HG03432 (cell line): Measurements from ENCODE around the gene DEPDC5.
"Not testable (repeated sequence)": the region's sequence is repeated elsewhere in the genome, so short reads cannot be mapped to it uniquely, and the experiment has no call there.

Experiments used
- ATAC-seq: cut with Tn5 transposase; IDR thresholded peaks from one replicate; pipeline ENCODE4 v1.9.1; 2021; ENCODE audit warnings: mild to moderate bottlenecking, moderate library complexity; ENCODE audit not compliant: unreplicated experiment

DEPDC5 gene

GRCh38 chr22:31813898-31814297 is 60.1 kb downstream of the DEPDC5 start:
- not testable (repeated sequence) for ATAC-seq

GRCh38 chr22:31814942-31815341 is 61.1 kb downstream of the DEPDC5 start:
- ATAC-seq, result no peak

GRCh38 chr22:31815383-31815814 is 61.6 kb downstream of the DEPDC5 start:
- not testable (repeated sequence) for ATAC-seq

GRCh38 chr22:31816750-31817149 is 62.9 kb downstream of the DEPDC5 start:
- no peak for ATAC-seq

- no peak for ATAC-seq
Observed at GRCh38 chr22:31818481-31819392, 64.9 kb downstream of the DEPDC5 start.

- ATAC-seq, result no peak
Observed at GRCh38 chr22:31820655-31821054, 66.8 kb downstream of the DEPDC5 start.

GRCh38 chr22:31821572-31821971 is 67.8 kb downstream of the DEPDC5 start:
- ATAC-seq, result no peak

- ATAC-seq, result no peak
Observed at GRCh38 chr22:31822523-31822922, 68.7 kb downstream of the DEPDC5 start.

GRCh38 chr22:31825513-31825912 is 71.7 kb downstream of the DEPDC5 start:
- ATAC-seq, result no peak

GRCh38 chr22:31826443-31826842 is 72.6 kb downstream of the DEPDC5 start:
- ATAC-seq, result no peak

- no peak for ATAC-seq
Observed at GRCh38 chr22:31828739-31829138, 74.9 kb downstream of the DEPDC5 start.

GRCh38 chr22:31829505-31829904 is 75.7 kb downstream of the DEPDC5 start:
- no peak for ATAC-seq

GRCh38 chr22:31830721-31831070 is 76.9 kb downstream of the DEPDC5 start:
- ATAC-seq, result no peak

- ATAC-seq, result no peak
Observed at GRCh38 chr22:31833930-31834329, 80.1 kb downstream of the DEPDC5 start.

- ATAC-seq, result no peak
Observed at GRCh38 chr22:31836010-31836409, 82.2 kb downstream of the DEPDC5 start.

GRCh38 chr22:31838917-31839316 is 85.1 kb downstream of the DEPDC5 start:
- no peak for ATAC-seq

GRCh38 chr22:31839986-31840385 is 86.2 kb downstream of the DEPDC5 start:
- ATAC-seq, result no peak

GRCh38 chr22:31840585-31840984 is 86.8 kb downstream of the DEPDC5 start:
- ATAC-seq, result no peak

- no peak for ATAC-seq
Observed at GRCh38 chr22:31841078-31841827, 87.4 kb downstream of the DEPDC5 start.

- no peak for ATAC-seq
Observed at GRCh38 chr22:31843526-31843925, 89.7 kb downstream of the DEPDC5 start.

GRCh38 chr22:31844941-31845340 is 91.1 kb downstream of the DEPDC5 start:
- no peak for ATAC-seq
